Thoracic aorta (tissue), 2 donors: ENCODE data around the gene CDK5RAP2. TPM values are rescaled to one million over a fixed set of nuclear protein-coding genes. Genes with fewer than 3 reads are reported as not detected.

Experiments used
- ATAC-seq: fragments of 150-250 bp; one replicate; pipeline ENCODE4 v1.8.0; 2017; ENCODE audit warnings: low read depth; ENCODE audit not compliant: insufficient number of reproducible peaks, low FRiP score
- DNase-seq: peaks from one replicate; pipeline ENCODE4 v3.0.0-alpha.2; 2020; ENCODE audit warnings: low spot score
- H3K27ac ChIP-seq, 2 donors: fragments of 200-600 bp; sonication (generic); 1 replicate in 1 of 2; 2 replicates in 1 of 2; pipeline ENCODE4 v1.5.1; 2016; ENCODE audit warnings: mild to moderate bottlenecking in 2 of 2, moderate library complexity in 2 of 2
- H3K27me3 ChIP-seq: fragments of 200-600 bp; sonication (generic); replicated peaks from 2 replicates; pipeline ENCODE4 v1.6.0; 2016; ENCODE audit warnings: mild to moderate bottlenecking; ENCODE audit not compliant: insufficient read depth
- H3K36me3 ChIP-seq: fragments of 200-600 bp; sonication (generic); one replicate; pipeline ENCODE4 v1.5.1; 2016
- H3K4me1 ChIP-seq, 2 donors: fragments of 200-600 bp; sonication (generic); 1 replicate in 1 of 2; 2 replicates in 1 of 2; pipeline versions ENCODE4 v1.5.1 to v1.6.0; 2016; ENCODE audit warnings: low read depth in 2 of 2, mild to moderate bottlenecking in 1 of 2; ENCODE audit not compliant: control insufficient read depth in 1 of 2
- H3K4me3 ChIP-seq: fragments of 200-600 bp; sonication (generic); 2 replicates; pipeline ENCODE4 v1.5.1; 2016; ENCODE audit warnings: mild to moderate bottlenecking
- H3K9me3 ChIP-seq: fragments of 200-600 bp; sonication (generic); 2 replicates; pipeline ENCODE4 v1.5.1; 2016
- CTCF ChIP-seq: fragments of 200-600 bp; sonication (generic); IDR thresholded peaks from one replicate; pipeline ENCODE4 v1.5.1; 2019; ENCODE audit warnings: antibody characterized with exemption
- total RNA-seq, 2 donors: library from RNA; depleted of rRNA; stranded (reverse); fragments of >200 nt; gene quantifications; one replicate each; pipeline versions ENCODE4 v1.1.0 to v1.2.3, GENCODE V29; 2016

Gene CDK5RAP2
- total RNA-seq, 2 donors from 2014 or later: 67.8 to 132 TPM

DNA sequence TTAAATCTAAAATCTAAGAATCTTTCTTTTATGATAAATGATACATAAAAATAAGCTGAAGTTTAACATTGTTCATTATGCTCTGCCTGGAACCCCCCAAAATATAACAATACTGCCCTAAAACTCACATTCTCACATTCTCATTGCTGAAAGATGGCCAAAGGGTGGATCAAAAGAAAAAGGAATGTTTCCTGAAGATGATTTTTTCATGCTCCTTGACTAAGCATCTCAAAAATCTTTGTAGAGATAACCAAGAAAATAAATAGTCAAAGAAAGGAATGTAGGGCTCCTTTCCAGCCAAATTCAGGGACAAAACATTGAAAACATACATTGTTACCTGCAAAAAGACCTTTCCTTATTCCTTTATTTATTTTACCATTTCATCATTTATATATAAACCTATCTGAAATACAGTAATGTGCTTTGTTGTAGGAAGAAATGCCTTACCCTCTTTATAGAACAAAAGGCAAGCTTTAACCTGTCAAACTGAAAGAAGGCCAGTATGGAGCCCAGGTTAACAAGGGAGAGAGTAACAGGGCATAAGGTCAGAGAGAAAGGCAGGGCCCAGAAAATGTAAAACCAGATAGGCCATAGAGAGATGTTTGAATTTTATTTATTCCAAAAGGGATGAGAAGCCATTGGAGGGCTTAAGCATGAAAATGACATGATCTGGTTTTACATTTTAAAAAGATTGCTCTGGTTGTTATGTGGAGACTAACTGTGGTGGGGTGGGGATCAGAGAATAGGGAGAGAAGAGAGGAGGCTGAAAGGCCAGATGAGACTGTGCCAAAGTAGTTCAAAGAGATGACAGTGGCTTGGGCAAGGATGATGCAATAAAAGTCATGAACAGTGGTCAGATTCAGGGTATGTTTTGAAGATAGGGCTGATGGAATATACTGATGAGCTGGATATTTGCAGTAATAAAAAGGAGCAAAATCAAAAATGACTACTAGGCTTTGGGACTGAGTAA, 37.3 kb upstream of the CDK5RAP2 start:
- DNase-seq: no peak
- H3K27ac ChIP-seq: no peak overlapping the region
- no peak for ATAC-seq
- no peaks in the 10 kb centered on the region for H3K9me3 ChIP-seq
- no peaks in the 10 kb centered on the region for H3K36me3 ChIP-seq
- no peaks in the 10 kb centered on the region for H3K4me1 ChIP-seq
- H3K27me3 ChIP-seq: no peaks in the 10 kb centered on the region
- no peak for TF ChIP-seq CTCF
- H3K4me3 ChIP-seq: no peak overlapping the region

DNA sequence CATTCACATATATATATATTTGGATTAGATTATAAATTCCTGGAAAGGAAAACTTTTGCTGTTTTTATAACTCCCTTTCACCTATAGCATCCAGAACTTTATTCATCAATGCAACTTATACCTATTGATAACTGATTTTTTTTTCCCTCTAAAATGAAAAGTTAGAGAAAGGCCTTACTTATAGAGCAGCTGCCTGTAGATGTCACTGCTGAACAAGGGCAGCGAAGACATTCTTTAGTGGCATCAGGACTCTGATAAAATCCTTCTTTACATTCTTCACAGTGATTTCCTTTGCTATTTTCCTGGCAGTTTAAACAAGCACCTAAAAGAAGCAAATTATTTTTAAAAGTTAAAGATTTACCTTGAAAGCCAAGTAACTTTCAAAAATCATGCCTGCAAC, 32.3 kb upstream of the CDK5RAP2 start:
- DNase-seq (no peak), ATAC-seq (no peak)
- no peak overlapping the region for H3K27ac ChIP-seq
- no peaks in the 10 kb centered on the region for H3K27me3 ChIP-seq
- no peak for TF ChIP-seq CTCF
- H3K4me1 ChIP-seq: no peaks in the 10 kb centered on the region
- no peaks in the 10 kb centered on the region for H3K9me3 ChIP-seq
- no peak overlapping the region for H3K4me3 ChIP-seq
- peaks cover 6% of the 10 kb centered on the region for H3K36me3 ChIP-seq

DNA sequence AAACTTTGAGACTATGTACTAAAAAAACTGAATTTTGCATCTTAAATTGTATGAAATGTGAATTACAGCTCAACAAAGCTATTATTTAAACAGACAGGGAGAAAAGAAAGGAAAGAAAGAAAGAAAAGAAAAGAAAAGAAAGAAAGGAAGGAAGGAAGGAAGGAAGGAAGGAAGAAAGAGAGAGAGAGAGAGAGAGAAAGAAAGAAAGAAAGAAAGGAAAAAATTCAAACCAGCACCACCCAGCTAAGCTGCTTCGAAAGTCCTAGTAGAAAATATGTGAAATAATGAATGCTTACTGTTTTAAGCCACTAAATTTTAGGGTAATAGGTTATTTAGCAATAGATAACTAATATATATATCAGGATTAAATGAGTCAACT, 31.7 kb upstream of the CDK5RAP2 start:
- no peaks in the 10 kb centered on the region for H3K9me3 ChIP-seq
- no peaks in the 10 kb centered on the region for H3K4me1 ChIP-seq
- H3K36me3 ChIP-seq: peaks cover 11% of the 10 kb centered on the region
- ATAC-seq (no peak), DNase-seq (no peak)
- H3K4me3 ChIP-seq: no peak overlapping the region
- no peaks in the 10 kb centered on the region for H3K27me3 ChIP-seq
- no peak for TF ChIP-seq CTCF
- no peak overlapping the region for H3K27ac ChIP-seq

- ATAC-seq: no peak
- H3K36me3 ChIP-seq: peaks cover 11% of the 10 kb centered on the region
- no peak for TF ChIP-seq CTCF
Observed at GRCh38 chr9:120610975-120611689, 31.2 kb upstream of the CDK5RAP2 start.

GRCh38 chr9:120609636-120610035, 29.7 kb upstream of the CDK5RAP2 start:
- DNase-seq (no peak), ATAC-seq (no peak)
- Histone ChIP-seq H3K36me3 (peaks cover 11% of the 10 kb centered on the region), H3K27me3 (no peaks in the 10 kb centered on the region), H3K27ac (no peak overlapping the region), H3K9me3 (no peaks in the 10 kb centered on the region), H3K4me1 (no peaks in the 10 kb centered on the region), H3K4me3 (no peak overlapping the region)
- no peak for TF ChIP-seq CTCF

More at GRCh38 chr9:120610975-120611689, 31.2 kb upstream of the CDK5RAP2 start:
- Histone ChIP-seq H3K27me3 (no peaks in the 10 kb centered on the region), H3K27ac (no peak overlapping the region), H3K9me3 (no peaks in the 10 kb centered on the region), H3K4me1 (no peaks in the 10 kb centered on the region), H3K4me3 (no peak overlapping the region)
- no peak for DNase-seq
